Body of pancreas (tissue), 4 donors: ENCODE measurements around the gene TBC1D13.

Experiments
- POLR2A ChIP-seq, 3 donors: fragments of 450-650 bp; IDR thresholded peaks; one replicate each; pipeline ENCODE4 v1.6.1; 2016; ENCODE audit warnings: antibody characterized with exemption in 3 of 3, mild to moderate bottlenecking in 2 of 3
- TF ChIP-seq, protein P1 (sequence below), 7 experiments: fragments of 450-650 bp in 4 of 7; fragments of 200-600 bp in 3 of 7; sonication (generic) in 3 of 7; IDR thresholded peaks; one replicate each; pipeline ENCODE4 v1.5.1; 2016 to 2019; ENCODE audit warnings: antibody characterized with exemption in 7 of 7

GRCh38 chr9:128840524-128840923, 53.5 kb downstream of the TBC1D13 start:
- TF ChIP-seq, protein P1, sequence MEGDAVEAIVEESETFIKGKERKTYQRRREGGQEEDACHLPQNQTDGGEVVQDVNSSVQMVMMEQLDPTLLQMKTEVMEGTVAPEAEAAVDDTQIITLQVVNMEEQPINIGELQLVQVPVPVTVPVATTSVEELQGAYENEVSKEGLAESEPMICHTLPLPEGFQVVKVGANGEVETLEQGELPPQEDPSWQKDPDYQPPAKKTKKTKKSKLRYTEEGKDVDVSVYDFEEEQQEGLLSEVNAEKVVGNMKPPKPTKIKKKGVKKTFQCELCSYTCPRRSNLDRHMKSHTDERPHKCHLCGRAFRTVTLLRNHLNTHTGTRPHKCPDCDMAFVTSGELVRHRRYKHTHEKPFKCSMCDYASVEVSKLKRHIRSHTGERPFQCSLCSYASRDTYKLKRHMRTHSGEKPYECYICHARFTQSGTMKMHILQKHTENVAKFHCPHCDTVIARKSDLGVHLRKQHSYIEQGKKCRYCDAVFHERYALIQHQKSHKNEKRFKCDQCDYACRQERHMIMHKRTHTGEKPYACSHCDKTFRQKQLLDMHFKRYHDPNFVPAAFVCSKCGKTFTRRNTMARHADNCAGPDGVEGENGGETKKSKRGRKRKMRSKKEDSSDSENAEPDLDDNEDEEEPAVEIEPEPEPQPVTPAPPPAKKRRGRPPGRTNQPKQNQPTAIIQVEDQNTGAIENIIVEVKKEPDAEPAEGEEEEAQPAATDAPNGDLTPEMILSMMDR (IDR thresholded peaks at IDR 0.05): no peak
- no peak for TF ChIP-seq POLR2A (IDR thresholded peaks at IDR 0.05)
